ENCODE data around the gene GUCY2F.

DNA sequence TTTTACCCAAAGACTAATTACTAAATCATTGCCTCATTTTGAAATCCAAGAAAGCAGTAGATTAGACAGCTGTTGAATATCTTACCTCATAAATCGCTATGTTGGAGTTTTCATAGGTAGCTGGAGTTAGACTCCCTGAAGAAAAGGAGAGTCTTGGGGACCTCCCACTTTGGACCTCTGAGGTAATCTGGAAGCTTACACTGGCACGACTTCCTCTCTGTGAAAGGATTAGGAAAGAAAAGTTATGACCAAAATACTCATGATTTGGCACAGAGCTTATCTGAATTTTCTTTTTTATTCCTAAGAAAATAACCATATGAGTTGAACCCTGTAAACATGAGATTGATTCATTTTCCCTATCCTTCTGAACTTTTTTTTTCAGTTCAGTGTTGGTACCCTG is 40.6 kb downstream of the GUCY2F start:
- TF ChIP-seq, protein P1, sequence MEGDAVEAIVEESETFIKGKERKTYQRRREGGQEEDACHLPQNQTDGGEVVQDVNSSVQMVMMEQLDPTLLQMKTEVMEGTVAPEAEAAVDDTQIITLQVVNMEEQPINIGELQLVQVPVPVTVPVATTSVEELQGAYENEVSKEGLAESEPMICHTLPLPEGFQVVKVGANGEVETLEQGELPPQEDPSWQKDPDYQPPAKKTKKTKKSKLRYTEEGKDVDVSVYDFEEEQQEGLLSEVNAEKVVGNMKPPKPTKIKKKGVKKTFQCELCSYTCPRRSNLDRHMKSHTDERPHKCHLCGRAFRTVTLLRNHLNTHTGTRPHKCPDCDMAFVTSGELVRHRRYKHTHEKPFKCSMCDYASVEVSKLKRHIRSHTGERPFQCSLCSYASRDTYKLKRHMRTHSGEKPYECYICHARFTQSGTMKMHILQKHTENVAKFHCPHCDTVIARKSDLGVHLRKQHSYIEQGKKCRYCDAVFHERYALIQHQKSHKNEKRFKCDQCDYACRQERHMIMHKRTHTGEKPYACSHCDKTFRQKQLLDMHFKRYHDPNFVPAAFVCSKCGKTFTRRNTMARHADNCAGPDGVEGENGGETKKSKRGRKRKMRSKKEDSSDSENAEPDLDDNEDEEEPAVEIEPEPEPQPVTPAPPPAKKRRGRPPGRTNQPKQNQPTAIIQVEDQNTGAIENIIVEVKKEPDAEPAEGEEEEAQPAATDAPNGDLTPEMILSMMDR (IDR thresholded peaks at IDR 0.05; ENCODE audit: low read length) = no peak
- TF ChIP-seq EZH2 (IDR thresholded peaks at IDR 0.05; ENCODE audit: borderline replicate concordance, low read length) = no peak

Data from OCI-LY1 (cell line).